ENCODE data around the gene HMCN2.

The HMCN2 gene

GRCh38 chr9:130458027-130458803 is 192.7 kb downstream of the HMCN2 start:
- no peak for DNase-seq

- DNase-seq: no peak
These were observed 193.2 kb downstream of the HMCN2 start for GRCh38 chr9:130458804-130459067.

GRCh38 chr9:130459151-130459550 is 193.6 kb downstream of the HMCN2 start:
- DNase-seq: no peak

- no peak for DNase-seq
These were observed 194.5 kb downstream of the HMCN2 start for GRCh38 chr9:130459941-130460669.

GRCh38 chr9:130461218-130461630 is 195.7 kb downstream of the HMCN2 start:
- peak; percentile 72 for DNase-seq

- no peak for DNase-seq
These were observed 196.2 kb downstream of the HMCN2 start for GRCh38 chr9:130461731-130462130.

- no peak for DNase-seq
These were observed 197.4 kb downstream of the HMCN2 start for GRCh38 chr9:130462685-130463540.

GRCh38 chr9:130463763-130464745 is 198.5 kb downstream of the HMCN2 start:
- no peak for DNase-seq

GRCh38 chr9:130465383-130466096 is 200.0 kb downstream of the HMCN2 start:
- peak; percentile 61 for DNase-seq

GRCh38 chr9:130466537-130467217 is 201.1 kb downstream of the HMCN2 start:
- DNase-seq: no peak

- no peak for DNase-seq
These were observed 201.8 kb downstream of the HMCN2 start for GRCh38 chr9:130467316-130467715.

- DNase-seq: no peak
These were observed 203.0 kb downstream of the HMCN2 start for GRCh38 chr9:130468566-130468965.

GRCh38 chr9:130470269-130470668 is 204.7 kb downstream of the HMCN2 start:
- no peak for DNase-seq

GRCh38 chr9:130470950-130471349 is 205.4 kb downstream of the HMCN2 start:
- DNase-seq: no peak

GRCh38 chr9:130471411-130472183 is 206.0 kb downstream of the HMCN2 start:
- DNase-seq: no peak

- no peak for DNase-seq
These were observed 206.7 kb downstream of the HMCN2 start for GRCh38 chr9:130472184-130472705.

GRCh38 chr9:130473009-130473408 is 207.4 kb downstream of the HMCN2 start:
- no peak for DNase-seq

- no peak for DNase-seq
These were observed 208.0 kb downstream of the HMCN2 start for GRCh38 chr9:130473566-130473965.

GRCh38 chr9:130474106-130474505 is 208.5 kb downstream of the HMCN2 start:
- DNase-seq: no peak

GRCh38 chr9:130476151-130476730 is 210.7 kb downstream of the HMCN2 start:
- no peak for DNase-seq
